Activated CD4-positive, alpha-beta memory T cell treated with anti-CD3 and anti-CD28 coated beads for 36 hours (primary cell): ENCODE measurements around the gene CTCF. TPM values are rescaled to one million over a fixed set of nuclear protein-coding genes. Genes with fewer than 3 reads are reported as not detected.
A peak's percentile ranks its signal among the peaks of the same experiment; 100 is the strongest.

Experiments
- CTCF ChIA-PET: fragments of 350-600 bp; sonication (Branson Sonifier 250); formaldehyde crosslinking; loops from one replicate; lab custom pipeline; 2021; ENCODE audit warnings: antibody characterized with exemption, inconsistent platforms; lab: Charles Lee
- POLR2A ChIA-PET: fragments of 350-600 bp; sonication (Branson Sonifier 250); formaldehyde crosslinking; loops from one replicate; lab custom pipeline; 2021; ENCODE audit warnings: antibody characterized with exemption; lab: Charles Lee
- DNase-seq: peaks from one replicate; pipeline ENCODE4 v3.0.0-alpha.2; 2020
- H3K27ac Mint-ChIP-seq: one replicate; pipeline ENCODE4 v1.8.0; 2021; ENCODE audit warnings: mixed read lengths
- H3K27me3 Mint-ChIP-seq: one replicate; pipeline ENCODE4 v1.8.0; 2021; ENCODE audit warnings: mixed read lengths
- H3K36me3 Mint-ChIP-seq: one replicate; pipeline ENCODE4 v1.8.0; 2021; ENCODE audit warnings: mixed read lengths
- H3K4me1 Mint-ChIP-seq: one replicate; pipeline ENCODE4 v1.8.0; 2021; ENCODE audit warnings: low read depth, mixed read lengths
- H3K4me3 Mint-ChIP-seq: one replicate; pipeline ENCODE4 v1.8.0; 2021; ENCODE audit warnings: mild to moderate bottlenecking, mixed read lengths
- H3K9me3 Mint-ChIP-seq: one replicate; pipeline ENCODE4 v1.8.0; 2021; ENCODE audit warnings: mixed read lengths
- intact Hi-C: fragments of 100-400 bp; cut with micrococcal nuclease; formaldehyde crosslinking; loops from one replicate; pipeline ENCODE4 v1.15.1; 2023
- total RNA-seq, 2 experiments: library from RNA; stranded (reverse); gene quantifications; one replicate each; pipeline ENCODE4 v1.2.3, GENCODE V29; 2021

CTCF gene
- total RNA-seq, 2 experiments from 2014 or later = 48.9 to 51.5 TPM

DNA sequence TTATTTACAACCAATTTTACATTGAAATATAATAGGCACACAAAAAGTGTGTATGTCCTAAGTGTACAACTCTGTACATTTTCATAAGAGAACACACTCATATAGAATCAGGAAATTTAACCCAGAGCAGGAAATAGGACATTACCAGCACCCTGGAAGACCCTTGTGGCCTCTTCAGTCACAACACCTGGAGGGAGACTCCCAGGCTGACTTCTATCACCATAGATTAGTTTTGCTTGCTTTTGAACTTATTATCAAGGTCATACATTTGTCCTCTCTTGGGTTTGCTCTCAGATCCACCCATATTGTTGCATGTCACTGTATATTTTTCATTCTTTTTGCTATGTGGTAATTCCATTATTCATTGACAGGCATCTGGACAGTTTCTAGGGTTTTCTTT, 27.9 kb upstream of the CTCF start:
- ChIA-PET CTCF (interaction anchor here (0.7 to 10.9 kb wide), 4 partner anchors 13 to 38 kb away, joined by 3 to 106 read pairs (median 21); no protein-coding TSS in a partner anchor), POLR2A (no interaction called here)
- intact Hi-C loops = no loop called here
- no peak for DNase-seq
- Mint-ChIP-seq H3K9me3 (no peaks in the 10 kb centered on the region), H3K27ac (no peak overlapping the region), H3K4me3 (no peak overlapping the region), H3K4me1 (peaks cover 25% of the 10 kb centered on the region), H3K27me3 (peaks cover 17% of the 10 kb centered on the region), H3K36me3 (no peaks in the 10 kb centered on the region)

DNA sequence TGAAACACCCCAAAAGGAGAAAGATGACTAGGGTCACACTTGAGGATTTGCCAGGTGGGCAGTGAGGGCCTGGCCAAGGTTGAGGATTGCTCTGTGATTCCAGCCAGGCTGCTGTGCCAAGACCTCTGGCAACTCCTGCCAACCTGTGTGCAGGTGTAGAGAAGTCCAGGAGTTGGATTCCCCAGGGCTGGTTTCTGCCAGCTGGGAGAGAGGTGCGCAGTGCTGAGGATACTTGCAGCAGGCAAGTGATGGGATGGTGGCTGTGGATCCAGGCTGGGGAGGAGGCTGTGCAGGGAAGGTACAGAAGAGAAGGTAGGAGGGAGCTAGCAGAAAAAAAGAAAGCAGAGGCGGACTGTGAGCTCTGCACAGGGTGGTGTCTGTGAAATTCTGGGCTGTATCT, 27.1 kb upstream of the CTCF start:
- no peak overlapping the region for H3K4me3 Mint-ChIP-seq
- H3K4me1 Mint-ChIP-seq = peaks cover 22% of the 10 kb centered on the region
- H3K27ac Mint-ChIP-seq = no peak overlapping the region
- ChIA-PET POLR2A (interaction anchor here (0.9 kb wide), 1 partner anchor 116 kb away, joined by 3 read pairs; no protein-coding TSS in a partner anchor), CTCF (interaction anchor here (2.1 to 10.9 kb wide), 4 partner anchors 10 to 21 kb away, joined by 4 to 106 read pairs (median 26); no protein-coding TSS in a partner anchor)
- no peaks in the 10 kb centered on the region for H3K9me3 Mint-ChIP-seq
- no peaks in the 10 kb centered on the region for H3K36me3 Mint-ChIP-seq
- DNase-seq = no peak
- intact Hi-C loops = no loop called here
- peaks cover 13% of the 10 kb centered on the region for H3K27me3 Mint-ChIP-seq

GRCh38 chr16:67537270-67537635, 25.1 kb upstream of the CTCF start:
- Mint-ChIP-seq H3K4me3 (peak overlapping the region; percentile 76), H3K27ac (peak overlapping the region; percentile 26), H3K9me3 (no peaks in the 10 kb centered on the region), H3K36me3 (peaks cover 4% of the 10 kb centered on the region), H3K27me3 (no peaks in the 10 kb centered on the region), H3K4me1 (peaks cover 15% of the 10 kb centered on the region)
- CTCF ChIA-PET = interaction anchor here (0.6 to 10.9 kb wide), 13 partner anchors 10 to 178 kb away, joined by 3 to 106 read pairs (median 4); partner anchors contain the start of genes AGRP, ATP6V0D1 and CARMIL2
- intact Hi-C loops = no loop called here
- peak; percentile 74 for DNase-seq
- POLR2A ChIA-PET = interaction anchor here (0.8 to 2.5 kb wide), 6 partner anchors 10 to 123 kb away, joined by 3 to 15 read pairs (median 6); partner anchors contain the start of genes ACD, ATP6V0D1, CARMIL2 and CTCF

DNA sequence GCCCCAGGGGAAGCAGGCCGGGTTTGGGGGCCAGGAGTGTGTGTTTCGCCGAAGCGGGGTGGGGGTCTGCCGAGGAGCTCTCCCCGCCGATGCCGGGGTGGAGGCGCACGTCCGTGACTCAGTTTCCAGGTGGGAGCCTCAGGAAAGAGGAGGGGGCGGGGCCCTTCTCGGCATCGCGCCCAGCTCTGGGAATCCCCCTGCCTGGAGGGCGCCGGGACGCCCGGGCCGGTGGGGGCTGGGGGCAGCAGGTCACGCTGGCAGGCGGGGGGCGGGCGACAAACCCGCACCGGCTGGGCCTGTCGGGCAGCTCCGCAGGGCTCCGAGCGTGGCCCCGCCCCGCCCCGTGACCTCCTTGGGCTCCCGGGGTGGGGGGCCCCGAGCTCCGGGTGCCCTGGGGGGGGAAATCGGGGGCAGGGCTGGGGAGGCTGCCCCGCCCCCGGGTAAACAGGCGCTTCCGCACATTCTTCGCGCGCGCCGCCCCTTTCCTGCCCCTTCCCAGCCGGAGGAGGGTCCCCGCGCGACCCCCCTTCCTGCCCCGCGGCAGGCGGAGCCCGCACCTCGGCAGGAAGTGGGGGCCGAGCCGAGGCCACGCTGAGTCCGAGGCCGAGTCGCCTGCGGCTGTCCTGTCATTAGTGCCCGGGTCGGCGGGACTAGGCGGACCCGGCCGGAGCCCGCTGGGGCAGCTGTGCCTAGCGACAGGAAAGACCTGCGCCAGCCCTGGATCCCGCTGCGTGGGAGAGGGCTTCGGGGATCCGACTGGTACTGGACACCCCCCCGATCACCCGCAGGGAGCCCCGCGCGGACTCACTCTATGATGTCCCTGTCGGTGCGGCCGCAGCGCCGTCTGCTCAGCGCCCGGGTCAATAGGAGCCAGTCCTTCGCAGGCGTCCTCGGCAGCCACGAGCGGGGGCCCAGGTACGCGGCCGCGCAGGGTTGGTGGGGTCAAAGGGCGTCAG, 24.4 kb upstream of the CTCF start:
- DNase-seq = peak; percentile 68
- intact Hi-C loops = no loop called here
- H3K27me3 Mint-ChIP-seq = no peaks in the 10 kb centered on the region
- H3K36me3 Mint-ChIP-seq = peaks cover 4% of the 10 kb centered on the region
- H3K27ac Mint-ChIP-seq = peak overlapping the region; percentile 26
- ChIA-PET CTCF (interaction anchor here (0.6 to 10.9 kb wide), 11 partner anchors 9 to 178 kb away, joined by 3 to 106 read pairs (median 4); partner anchors contain the start of genes AGRP, CARMIL2 and RIPOR1), POLR2A (interaction anchor here (0.8 to 2.5 kb wide), 6 partner anchors 9 to 122 kb away, joined by 3 to 15 read pairs (median 6); partner anchors contain the start of genes ACD, ATP6V0D1, CARMIL2 and CTCF)
- H3K9me3 Mint-ChIP-seq = no peaks in the 10 kb centered on the region
- peaks cover 21% of the 10 kb centered on the region for H3K4me1 Mint-ChIP-seq
- H3K4me3 Mint-ChIP-seq = peak overlapping the region; percentile 76

GRCh38 chr16:67538666-67539101, 23.6 kb upstream of the CTCF start:
- peaks cover 4% of the 10 kb centered on the region for H3K36me3 Mint-ChIP-seq
- H3K9me3 Mint-ChIP-seq = no peaks in the 10 kb centered on the region
- intact Hi-C loops = no loop called here
- H3K27ac Mint-ChIP-seq = peak overlapping the region; percentile 40
- no peak for DNase-seq
- POLR2A ChIA-PET = interaction anchor here (2.5 kb wide), 1 partner anchor 23 kb away, joined by 15 read pairs; the partner anchor contains the start of gene CTCF
- CTCF ChIA-PET = interaction anchor here (1.3 to 10.9 kb wide), 2 partner anchors 9 to 18 kb away, joined by 4 to 106 read pairs; partner anchors contain the start of gene RIPOR1
- peak overlapping the region; percentile 71 for H3K4me3 Mint-ChIP-seq
- no peaks in the 10 kb centered on the region for H3K27me3 Mint-ChIP-seq
- peaks cover 24% of the 10 kb centered on the region for H3K4me1 Mint-ChIP-seq

- peak overlapping the region; percentile 71 for H3K4me3 Mint-ChIP-seq
- peaks cover 4% of the 10 kb centered on the region for H3K36me3 Mint-ChIP-seq
- DNase-seq = no peak
- CTCF ChIA-PET = interaction anchor here (0.8 to 10.9 kb wide), 4 partner anchors 10 to 105 kb away, joined by 3 to 106 read pairs (median 4); partner anchors contain the start of genes CARMIL2 and RIPOR1
- intact Hi-C loops = no loop called here
- POLR2A ChIA-PET = interaction anchor here (1.1 to 2.5 kb wide), 2 partner anchors 22 to 23 kb away, joined by 3 to 15 read pairs; partner anchors contain the start of gene CTCF
- no peaks in the 10 kb centered on the region for H3K27me3 Mint-ChIP-seq
- H3K27ac Mint-ChIP-seq = peak overlapping the region; percentile 40
- peaks cover 24% of the 10 kb centered on the region for H3K4me1 Mint-ChIP-seq
- no peaks in the 10 kb centered on the region for H3K9me3 Mint-ChIP-seq
These were observed 23.1 kb upstream of the CTCF start for GRCh38 chr16:67539271-67539670.

- H3K27ac Mint-ChIP-seq = no peak overlapping the region
- H3K36me3 Mint-ChIP-seq = peaks cover 7% of the 10 kb centered on the region
- no peak overlapping the region for H3K4me3 Mint-ChIP-seq
- no peaks in the 10 kb centered on the region for H3K9me3 Mint-ChIP-seq
- DNase-seq = no peak
- CTCF ChIA-PET = interaction anchor here (0.8 to 10.9 kb wide), 4 partner anchors 19 to 105 kb away, joined by 3 to 106 read pairs (median 8); partner anchors contain the start of gene CARMIL2
- POLR2A ChIA-PET = interaction anchor here (1.1 kb wide), 1 partner anchor 21 kb away, joined by 3 read pairs; no protein-coding TSS in a partner anchor
- peaks cover 24% of the 10 kb centered on the region for H3K4me1 Mint-ChIP-seq
- intact Hi-C loops = no loop called here
- no peaks in the 10 kb centered on the region for H3K27me3 Mint-ChIP-seq
These were observed 22.4 kb upstream of the CTCF start for GRCh38 chr16:67539691-67540635.

DNA sequence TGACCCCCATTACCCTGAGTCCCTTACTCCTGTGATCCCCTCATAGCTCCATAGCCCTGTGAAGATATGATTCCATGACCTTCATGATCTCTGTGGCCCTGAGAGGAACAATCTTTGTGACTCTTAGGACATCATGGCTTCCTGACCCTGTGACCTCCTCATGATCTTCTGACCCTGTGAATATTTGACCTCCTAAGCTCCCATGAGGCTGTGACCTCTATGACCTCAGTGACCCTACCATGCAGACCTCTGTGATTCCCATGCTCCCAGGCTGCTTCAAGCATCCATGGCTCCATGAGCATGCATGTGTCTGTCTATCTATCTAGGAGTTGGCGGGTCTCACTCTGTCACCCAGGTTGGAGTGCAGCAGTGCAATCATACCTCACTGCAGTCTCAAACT, 21.6 kb upstream of the CTCF start:
- ChIA-PET POLR2A (interaction anchor here (0.6 kb wide), 1 partner anchor 21 kb away, joined by 3 read pairs; the partner anchor contains the start of gene CTCF), CTCF (interaction anchor here (1.8 to 2.2 kb wide), 2 partner anchors 20 to 127 kb away, joined by 4 to 12 read pairs; no protein-coding TSS in a partner anchor)
- Mint-ChIP-seq H3K27ac (no peak overlapping the region), H3K9me3 (no peaks in the 10 kb centered on the region), H3K4me3 (no peak overlapping the region), H3K36me3 (peaks cover 7% of the 10 kb centered on the region), H3K4me1 (peaks cover 24% of the 10 kb centered on the region), H3K27me3 (no peaks in the 10 kb centered on the region)
- DNase-seq = no peak
- intact Hi-C loops = no loop called here

DNA sequence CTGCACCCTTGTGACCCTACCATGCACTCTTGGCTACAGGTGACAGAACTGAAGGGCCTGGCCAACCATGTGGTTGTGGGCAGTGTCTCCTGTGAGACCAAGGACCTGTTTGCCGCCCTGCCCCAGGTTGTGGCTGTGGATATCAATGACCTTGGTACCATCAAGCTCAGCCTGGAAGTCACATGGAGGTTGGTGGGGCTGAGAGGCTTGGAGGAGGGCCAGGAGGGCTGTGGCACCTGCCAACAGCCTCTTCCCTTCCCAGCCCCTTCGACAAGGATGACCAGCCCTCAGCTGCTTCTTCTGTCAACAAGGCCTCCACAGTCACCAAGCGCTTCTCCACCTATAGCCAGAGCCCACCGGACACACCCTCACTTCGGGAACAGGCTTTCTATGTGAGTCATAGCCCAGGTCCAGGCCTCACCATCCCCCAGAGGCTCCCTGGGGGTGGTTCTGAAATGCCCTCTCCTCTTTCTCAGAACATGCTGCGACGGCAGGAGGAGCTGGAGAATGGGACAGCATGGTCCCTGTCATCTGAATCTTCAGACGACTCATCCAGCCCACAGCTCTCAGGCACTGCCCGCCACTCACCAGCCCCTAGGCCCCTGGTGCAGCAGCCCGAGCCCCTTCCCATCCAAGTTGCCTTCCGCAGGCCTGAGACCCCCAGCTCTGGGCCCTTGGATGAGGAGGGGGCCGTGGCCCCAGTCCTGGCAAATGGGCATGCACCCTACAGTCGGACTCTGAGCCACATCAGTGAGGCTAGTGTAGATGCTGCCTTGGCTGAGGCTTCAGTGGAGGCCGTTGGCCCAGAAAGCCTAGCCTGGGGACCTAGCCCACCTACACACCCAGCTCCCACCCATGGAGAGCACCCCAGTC, 20.7 kb upstream of the CTCF start:
- ChIA-PET CTCF (interaction anchor here (0.6 to 2.2 kb wide), 4 partner anchors 20 to 127 kb away, joined by 3 to 12 read pairs (median 4); partner anchors contain the start of gene ATP6V0D1), POLR2A (interaction anchor here (0.6 kb wide), 1 partner anchor 60 kb away, joined by 3 read pairs; no protein-coding TSS in a partner anchor)
- Mint-ChIP-seq H3K27ac (no peak overlapping the region), H3K4me1 (peaks cover 24% of the 10 kb centered on the region), H3K27me3 (no peaks in the 10 kb centered on the region), H3K9me3 (no peaks in the 10 kb centered on the region), H3K36me3 (peaks cover 7% of the 10 kb centered on the region), H3K4me3 (no peak overlapping the region)
- intact Hi-C loops = no loop called here
- DNase-seq = no peak

DNA sequence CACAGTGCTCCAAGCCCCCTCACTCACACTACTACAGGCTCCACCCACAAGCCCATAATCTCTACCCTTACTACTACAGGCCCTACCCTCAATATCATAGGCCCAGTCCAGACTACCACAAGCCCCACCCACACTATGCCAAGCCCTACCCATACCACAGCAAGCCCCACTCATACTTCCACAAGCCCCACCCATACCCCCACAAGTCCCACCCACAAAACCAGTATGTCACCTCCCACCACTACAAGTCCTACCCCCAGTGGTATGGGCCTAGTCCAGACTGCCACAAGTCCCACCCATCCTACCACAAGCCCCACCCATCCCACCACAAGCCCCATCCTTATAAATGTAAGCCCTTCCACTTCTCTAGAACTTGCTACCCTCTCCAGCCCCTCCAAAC, 19.9 kb upstream of the CTCF start:
- ChIA-PET POLR2A (no interaction called here), CTCF (interaction anchor here (0.6 to 1.8 kb wide), 3 partner anchors 49 to 126 kb away, joined by 3 to 4 read pairs (median 3); partner anchors contain the start of gene ATP6V0D1)
- Mint-ChIP-seq H3K4me3 (no peak overlapping the region), H3K36me3 (peaks cover 7% of the 10 kb centered on the region), H3K9me3 (no peaks in the 10 kb centered on the region), H3K4me1 (peaks cover 29% of the 10 kb centered on the region), H3K27ac (peak overlapping the region; percentile 54), H3K27me3 (no peaks in the 10 kb centered on the region)
- DNase-seq = peak; percentile 77
- intact Hi-C loops = no loop called here
